LNCaP clone FGC (cell line): ENCODE data around the gene CHST8.

Experiments used
- DNase-seq: peaks from one replicate; pipeline ENCODE4 v3.0.0-alpha.2; 2011; ENCODE audit warnings: low read depth
- H3K4me3 ChIP-seq: 2 replicates; pipeline ENCODE4 v1.5.1; 2011; ENCODE audit warnings: mild to moderate bottlenecking, low read depth, low read length, control low read depth
- TF ChIP-seq, protein P1 (sequence below): IDR thresholded peaks from 2 replicates; pipeline ENCODE4 v1.5.1; 2012; ENCODE audit warnings: mild to moderate bottlenecking; ENCODE audit not compliant: control insufficient read depth, insufficient read depth; ENCODE audit errors: extremely low read depth

CHST8 gene

DNA sequence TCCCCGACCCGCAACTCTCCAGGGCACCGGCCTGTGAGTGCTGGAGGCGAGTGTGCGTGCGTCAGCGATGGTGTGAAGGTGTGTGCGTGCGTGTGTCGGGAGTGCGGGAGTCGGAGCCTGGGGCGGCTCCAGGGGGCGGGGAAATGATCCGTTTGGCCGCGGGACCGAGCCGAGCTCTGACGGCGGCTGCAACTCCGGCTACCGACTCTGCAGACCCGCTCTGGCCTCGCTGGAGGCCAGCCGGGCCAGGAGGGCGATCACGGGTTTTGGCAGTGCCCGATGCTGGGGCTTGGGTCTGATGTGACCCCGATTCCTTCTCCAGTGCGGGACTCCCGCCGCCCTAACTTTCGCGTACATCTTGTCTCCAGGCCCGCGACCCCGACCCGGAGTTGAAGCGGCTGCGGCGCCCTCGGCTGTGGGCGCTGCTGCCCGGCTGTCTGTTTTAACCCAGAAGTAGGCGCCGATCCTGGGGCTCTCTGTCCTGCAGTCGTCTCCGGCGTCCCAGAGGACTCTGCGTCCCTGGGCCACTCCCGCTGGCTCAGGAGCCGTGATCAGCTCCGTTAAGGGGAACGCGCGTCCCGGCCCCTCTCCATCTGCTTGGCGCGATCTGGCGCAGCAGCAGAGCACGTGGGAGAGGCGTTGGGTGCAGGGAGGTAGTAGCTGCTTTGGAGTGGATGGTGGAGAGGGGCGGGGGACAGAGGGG lies 1.2 kb downstream of the CHST8 start:
- no peak overlapping the region for H3K4me3 ChIP-seq
- no peak for DNase-seq
- TF ChIP-seq, protein P1, sequence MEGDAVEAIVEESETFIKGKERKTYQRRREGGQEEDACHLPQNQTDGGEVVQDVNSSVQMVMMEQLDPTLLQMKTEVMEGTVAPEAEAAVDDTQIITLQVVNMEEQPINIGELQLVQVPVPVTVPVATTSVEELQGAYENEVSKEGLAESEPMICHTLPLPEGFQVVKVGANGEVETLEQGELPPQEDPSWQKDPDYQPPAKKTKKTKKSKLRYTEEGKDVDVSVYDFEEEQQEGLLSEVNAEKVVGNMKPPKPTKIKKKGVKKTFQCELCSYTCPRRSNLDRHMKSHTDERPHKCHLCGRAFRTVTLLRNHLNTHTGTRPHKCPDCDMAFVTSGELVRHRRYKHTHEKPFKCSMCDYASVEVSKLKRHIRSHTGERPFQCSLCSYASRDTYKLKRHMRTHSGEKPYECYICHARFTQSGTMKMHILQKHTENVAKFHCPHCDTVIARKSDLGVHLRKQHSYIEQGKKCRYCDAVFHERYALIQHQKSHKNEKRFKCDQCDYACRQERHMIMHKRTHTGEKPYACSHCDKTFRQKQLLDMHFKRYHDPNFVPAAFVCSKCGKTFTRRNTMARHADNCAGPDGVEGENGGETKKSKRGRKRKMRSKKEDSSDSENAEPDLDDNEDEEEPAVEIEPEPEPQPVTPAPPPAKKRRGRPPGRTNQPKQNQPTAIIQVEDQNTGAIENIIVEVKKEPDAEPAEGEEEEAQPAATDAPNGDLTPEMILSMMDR = no peak

DNA sequence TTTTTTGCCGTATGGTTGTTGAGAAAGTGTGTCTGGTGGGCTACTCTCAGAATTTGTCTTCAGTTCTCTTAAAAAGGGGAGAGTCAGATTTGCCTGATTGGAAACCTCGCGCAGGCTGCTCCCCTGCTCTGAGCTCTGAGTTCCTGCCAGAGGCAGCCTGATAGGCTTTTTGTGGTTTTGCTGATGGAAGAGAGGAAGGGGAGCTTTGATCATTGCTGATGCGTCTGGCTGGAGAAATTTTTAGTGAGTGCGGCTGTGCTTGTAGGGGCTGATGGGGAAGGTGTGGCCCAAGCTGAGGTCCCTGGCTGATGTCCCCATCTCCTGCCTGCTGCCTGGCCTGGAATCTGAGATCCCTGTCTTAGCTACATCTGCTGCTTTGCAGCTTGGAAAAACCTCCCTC lies 2.8 kb downstream of the CHST8 start:
- DNase-seq = no peak
- no peak overlapping the region for H3K4me3 ChIP-seq
- TF ChIP-seq, protein P1 = no peak

DNA sequence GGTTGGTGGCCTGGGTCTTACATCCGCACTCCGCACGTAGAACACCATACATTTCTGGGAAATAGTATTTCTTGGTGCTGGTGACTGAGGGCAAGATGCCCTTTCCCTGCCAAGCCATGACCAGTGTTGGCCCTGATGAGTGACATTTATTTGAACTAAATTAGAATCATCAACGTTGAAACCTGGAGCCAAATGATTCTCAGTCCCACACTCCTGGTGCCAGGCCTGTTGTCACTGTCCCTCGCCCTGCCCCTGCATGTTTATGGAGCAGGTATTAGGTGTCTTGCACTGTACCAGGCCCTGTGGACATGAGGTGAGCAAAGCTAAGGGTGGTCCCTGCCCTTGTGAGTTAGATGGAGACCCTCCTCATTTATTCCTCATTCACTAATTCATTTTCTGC lies 5.8 kb downstream of the CHST8 start:
- H3K4me3 ChIP-seq = no peak overlapping the region
- TF ChIP-seq, protein P1 = no peak
- no peak for DNase-seq

DNA sequence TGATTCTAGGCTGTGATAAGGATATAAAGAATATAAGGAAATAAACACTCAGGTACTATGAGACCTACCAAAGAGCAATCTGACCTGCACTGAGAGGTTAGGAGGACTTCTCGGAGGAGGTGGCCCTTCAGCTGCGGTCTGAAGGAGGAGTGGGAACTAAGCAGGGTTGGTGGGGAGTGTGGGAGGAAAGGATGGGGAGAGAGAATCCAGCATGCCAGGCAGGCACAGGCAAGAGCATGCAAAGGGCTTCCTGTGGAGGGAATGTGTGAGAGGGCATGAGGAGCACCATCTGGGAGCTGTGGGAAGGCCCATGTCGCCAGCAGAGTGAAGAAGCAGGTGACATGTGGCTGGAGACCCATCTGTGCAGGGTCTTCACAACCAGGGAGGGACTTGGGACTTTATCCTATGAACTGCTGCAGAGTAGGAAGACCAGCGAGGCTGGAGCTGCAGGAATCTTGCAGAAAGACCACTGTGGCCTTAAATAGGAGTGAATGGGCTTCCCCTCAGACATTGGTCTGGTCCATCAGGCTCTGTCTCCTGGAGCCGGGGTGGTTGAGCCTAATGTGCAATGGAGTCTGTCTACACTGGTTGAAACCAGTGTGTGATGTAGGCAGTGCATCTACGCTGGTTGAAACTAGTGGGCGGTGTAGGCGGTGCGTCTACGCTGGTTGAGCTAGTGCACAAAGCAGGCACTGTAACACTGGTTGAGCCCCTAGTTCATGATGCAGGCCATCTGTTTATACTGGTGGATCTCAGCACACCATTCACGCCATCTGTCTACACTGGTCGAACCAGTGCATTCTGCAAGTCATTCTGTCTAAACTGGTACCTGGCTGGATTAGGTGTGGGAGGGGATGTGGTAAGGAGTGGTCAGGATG lies 6.4 kb downstream of the CHST8 start:
- TF ChIP-seq, protein P1 = no peak
- no peak for DNase-seq
- H3K4me3 ChIP-seq = no peak overlapping the region

DNA sequence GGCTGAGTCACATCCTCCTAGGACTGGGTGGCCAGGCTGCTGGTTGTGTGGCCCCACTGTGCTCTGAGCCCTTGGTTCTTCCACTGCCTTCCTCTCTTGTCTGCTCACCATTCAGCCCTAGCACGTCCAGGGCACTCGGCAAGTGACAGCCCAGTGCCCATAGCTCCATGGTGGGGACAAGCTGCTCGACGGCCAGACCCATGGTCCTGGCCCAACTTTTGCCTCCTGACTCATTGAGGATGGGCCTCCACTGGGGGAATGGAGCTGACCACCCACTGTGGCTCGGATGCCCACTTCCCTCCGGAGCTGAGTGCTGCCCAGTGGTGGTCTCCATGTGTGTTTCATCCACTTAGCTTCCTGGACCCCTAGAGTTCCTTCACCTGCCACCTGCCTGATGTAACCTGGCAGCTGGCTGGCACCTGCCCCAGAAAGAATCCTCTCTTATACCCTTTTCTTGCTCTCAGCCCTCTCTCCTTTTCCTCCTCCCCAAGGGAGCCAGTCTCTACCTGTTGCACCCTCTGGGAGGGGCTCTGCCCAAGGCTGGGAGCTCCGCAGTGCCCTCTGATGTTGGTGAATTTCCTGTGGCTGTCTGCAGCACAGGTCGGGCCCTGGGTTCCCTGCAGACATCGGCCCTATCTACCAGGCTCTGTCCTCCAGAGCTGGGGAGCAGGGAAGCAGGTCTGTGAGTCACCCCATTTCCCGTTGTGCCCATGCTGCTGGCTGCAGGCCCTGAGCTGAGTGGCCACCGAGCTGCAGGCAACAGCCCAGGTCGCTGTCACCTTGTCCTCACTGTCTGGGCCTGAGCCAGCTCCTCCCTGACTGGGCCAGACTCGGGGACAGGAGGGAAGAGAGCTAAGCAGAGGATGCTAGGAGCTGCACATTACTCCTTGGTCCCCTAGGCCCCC lies 7.4 kb downstream of the CHST8 start:
- no peak for DNase-seq
- TF ChIP-seq, protein P1 = no peak
- no peak overlapping the region for H3K4me3 ChIP-seq

DNA sequence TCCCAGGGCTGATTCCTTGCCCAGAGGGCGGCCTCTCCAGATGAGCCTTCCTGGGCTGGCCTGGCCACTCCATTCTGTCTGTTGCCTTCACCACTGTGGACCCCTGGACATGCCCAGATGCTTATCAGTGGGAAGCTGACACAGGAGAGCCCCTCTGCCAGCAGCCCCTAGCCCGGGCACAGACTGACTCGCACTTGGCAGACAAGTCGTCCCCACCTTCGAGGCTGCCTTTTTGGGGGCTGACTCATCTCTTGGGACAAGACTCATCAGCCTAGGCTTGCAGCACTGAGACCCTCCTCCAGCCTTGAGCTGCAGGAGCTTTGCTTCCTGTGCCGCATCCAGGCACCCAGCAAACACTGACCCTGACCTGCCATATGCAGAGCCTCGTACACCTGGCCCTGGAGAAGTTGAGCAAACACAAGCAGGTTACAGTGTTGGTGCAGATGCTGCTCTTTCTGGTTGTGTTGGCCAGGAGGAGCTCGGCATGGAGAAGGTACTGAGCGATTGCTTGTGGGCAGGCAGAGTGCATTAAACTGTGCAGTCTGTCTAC lies 8.1 kb downstream of the CHST8 start:
- H3K4me3 ChIP-seq = no peak overlapping the region
- DNase-seq = no peak
- TF ChIP-seq, protein P1 = no peak
